ENCODE measurements around the gene TMEM263.

- TF ChIP-seq, protein P1, sequence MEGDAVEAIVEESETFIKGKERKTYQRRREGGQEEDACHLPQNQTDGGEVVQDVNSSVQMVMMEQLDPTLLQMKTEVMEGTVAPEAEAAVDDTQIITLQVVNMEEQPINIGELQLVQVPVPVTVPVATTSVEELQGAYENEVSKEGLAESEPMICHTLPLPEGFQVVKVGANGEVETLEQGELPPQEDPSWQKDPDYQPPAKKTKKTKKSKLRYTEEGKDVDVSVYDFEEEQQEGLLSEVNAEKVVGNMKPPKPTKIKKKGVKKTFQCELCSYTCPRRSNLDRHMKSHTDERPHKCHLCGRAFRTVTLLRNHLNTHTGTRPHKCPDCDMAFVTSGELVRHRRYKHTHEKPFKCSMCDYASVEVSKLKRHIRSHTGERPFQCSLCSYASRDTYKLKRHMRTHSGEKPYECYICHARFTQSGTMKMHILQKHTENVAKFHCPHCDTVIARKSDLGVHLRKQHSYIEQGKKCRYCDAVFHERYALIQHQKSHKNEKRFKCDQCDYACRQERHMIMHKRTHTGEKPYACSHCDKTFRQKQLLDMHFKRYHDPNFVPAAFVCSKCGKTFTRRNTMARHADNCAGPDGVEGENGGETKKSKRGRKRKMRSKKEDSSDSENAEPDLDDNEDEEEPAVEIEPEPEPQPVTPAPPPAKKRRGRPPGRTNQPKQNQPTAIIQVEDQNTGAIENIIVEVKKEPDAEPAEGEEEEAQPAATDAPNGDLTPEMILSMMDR (IDR thresholded peaks at IDR 0.05; ENCODE audit: insufficient read depth, low read depth, low read length): no peak
- no peak for TF ChIP-seq EZH2 (IDR thresholded peaks at IDR 0.05; ENCODE audit: insufficient read depth, low read length)
Measured at GRCh38 chr12:106982229-106982628, 26.5 kb downstream of the TMEM263 start.
